ENCODE data around the gene LRMDA.

Gene LRMDA

DNA sequence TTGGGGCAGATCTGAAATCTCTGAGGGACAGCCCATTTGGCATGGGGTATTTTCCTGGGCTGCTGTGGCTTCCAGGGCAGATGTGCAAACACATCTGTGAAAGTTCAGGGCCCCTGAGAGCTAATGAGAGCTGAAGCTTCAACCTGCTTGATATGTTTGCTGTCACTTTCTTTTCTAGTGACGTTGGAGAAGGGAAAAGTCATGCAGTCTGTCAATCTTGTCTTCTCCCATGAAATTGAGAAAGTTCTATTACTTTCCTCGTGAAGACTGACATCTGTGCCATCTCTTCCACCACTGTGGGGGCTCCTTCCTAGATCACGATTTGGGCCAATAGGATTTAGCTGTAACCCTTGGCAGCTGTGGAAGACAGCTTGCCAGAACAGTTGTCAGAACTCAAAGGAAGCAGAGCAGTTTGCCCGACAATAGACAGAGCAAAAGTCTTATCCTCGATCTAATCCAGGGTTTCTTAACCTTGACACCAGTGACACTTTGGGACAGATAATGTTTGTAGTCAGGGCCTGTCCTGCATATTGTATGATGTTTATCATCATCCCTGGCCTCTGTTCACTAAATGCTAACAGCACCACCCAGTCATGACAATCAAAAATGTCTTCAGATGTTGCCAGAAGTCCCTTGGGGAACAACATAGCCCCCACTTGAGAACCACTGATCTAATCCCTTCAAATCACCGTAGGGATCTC lies 586.5 kb downstream of the LRMDA start:
- DNase-seq, result no peak

DNA sequence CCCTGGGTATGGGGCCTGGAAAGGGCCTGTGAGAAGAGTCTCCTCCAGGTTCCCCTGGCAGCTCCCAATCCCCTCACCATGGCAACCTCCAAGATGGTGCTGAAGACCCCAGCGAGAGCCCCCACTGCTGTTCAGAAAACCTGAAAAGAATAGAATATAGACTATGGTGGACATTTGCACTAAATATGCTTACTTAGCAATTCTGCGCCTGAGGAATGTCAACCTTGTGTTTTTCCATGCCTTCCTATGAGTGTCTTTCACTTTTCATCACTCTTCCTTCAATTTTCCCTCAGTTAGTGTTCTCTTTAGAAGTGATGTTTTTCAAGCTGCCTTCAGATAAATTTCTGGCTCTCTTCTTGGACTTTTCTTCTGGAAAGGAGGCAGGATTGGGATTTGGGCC lies 589.2 kb downstream of the LRMDA start:
- DNase-seq, result no peak

DNA sequence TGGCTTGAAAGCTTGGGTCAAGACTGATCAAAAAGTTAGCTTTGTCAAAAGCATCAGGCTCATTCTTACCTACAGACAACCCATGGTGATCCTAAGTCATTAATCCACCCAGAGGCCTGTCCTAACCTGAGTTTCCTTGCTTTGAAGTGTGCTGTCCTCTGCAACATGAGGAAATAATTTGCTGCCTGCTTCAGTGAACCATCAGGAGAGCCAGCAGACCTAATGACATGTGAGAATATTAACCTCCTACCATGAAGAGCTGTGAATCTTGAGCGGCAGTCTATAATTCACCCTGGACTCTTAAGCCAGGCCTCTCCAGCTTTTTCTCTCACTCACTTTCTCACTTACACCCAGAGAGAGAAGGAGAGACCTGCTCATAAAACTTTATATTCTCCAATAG lies 590.0 kb downstream of the LRMDA start:
- DNase-seq, result no peak

DNA sequence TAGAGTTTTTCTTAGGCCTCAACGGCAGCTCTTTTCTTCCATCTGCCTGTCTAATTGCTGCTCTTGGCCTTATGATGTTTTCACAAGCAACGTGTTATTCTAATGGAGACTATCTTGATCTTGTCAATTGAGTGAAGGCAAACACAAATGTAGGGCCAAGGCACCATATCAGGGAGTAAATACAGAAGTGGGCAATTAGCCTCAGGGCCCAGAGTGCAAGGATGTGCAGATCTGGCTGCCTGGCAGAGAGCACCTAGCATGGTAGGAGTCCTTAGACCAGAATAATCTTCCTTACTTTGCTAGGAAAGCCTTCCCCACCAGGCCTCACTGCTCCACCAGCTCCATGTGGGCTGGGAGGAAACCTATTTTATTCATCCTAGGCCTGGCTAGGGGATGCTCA lies 590.9 kb downstream of the LRMDA start:
- DNase-seq, result no peak

DNA sequence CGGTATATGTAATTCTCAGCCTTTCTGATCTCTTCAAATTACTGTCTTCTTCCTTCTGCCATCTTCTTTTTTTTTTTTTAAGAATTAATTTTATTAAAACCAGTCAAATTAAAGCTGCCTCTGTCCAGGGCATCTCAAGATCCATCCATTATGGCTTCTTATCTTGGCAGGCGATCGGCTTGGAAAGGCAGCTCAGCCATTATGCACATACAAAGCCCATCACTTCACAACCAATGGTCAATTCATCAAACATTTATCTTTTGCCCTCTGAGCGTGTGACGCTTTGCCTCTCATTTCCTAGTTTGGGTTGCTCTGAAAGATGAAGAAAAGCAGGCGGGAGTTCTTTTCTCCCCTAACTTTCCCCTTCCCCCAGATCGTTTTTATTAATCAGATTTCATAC lies 591.6 kb downstream of the LRMDA start:
- DNase-seq, result no peak

DNA sequence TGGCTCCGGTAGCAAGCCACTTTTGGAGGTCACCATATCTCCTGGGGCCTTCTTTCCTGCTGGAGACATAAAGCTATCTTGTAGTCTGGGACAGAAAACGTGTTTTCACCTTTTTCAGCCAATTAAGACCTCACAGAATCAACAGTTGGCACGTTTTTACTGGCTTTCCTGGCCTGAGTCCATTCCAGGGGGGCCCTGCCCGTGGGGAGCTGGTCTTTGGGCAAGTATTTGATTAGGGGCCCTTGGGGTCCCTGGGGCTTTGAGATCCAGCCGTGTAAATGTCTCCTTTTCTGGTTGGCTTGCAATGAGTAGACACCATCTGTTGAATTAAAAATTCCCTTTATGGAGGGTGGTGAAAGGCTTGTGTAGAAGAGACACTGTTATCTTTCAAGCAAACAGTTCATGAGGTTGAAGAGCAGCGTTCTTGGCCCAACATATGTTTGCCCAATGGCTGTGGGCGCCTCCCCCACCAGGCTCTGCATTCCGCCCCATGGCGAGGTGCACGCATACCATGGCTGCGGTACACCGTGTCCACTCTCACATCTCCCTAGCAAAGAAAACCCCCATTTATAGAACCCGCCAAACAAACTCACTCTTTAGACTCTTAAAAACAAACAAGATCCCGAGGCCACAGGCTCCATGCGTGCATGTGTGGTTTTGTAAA lies 593.2 kb downstream of the LRMDA start:
- no peak for DNase-seq

DNA sequence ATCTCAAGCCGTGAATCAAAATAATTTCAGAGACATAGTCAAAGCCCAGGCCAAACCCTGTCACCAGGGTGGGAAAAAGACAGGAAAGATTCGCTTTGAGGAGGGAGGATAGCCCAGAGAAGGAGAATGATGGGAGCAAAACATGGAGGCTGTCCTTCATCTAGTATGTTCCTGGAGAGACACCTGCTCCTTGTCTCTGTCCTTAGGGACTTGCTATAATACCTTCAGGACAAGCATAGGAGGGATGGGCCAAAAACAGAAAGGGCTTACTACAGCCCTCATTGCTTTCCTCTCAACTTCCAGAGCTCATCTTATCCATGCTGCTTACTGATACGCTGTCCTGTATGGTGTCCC lies 593.7 kb downstream of the LRMDA start:
- DNase-seq, result no peak

DNA sequence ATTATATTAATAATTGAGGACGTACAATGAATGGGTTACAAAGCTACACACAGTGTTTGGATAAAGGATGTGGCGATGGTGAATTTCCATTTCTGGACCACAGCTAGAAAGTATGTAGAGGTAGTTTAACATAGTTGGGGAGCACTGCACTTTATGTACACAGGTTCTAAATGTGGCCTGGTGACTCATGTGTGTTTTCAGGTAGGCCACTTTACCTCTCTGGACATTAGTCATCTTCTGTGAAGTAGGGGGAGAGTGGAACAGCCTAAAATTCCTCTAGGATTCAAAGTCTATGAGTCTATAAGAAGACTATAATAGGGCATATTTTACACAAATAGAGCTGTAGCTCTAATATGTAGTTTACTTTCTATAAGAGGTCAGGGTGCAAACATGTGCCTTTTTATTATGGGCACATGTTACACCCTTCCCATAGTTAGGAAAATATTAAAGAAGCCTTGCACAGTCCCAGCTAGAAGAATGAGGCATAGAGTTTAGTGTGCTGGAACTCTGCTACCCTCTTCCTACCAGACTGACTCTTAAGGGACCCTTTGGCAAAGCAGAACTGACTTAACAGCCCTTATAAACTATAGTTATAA lies 594.9 kb downstream of the LRMDA start:
- DNase-seq, result no peak

DNA sequence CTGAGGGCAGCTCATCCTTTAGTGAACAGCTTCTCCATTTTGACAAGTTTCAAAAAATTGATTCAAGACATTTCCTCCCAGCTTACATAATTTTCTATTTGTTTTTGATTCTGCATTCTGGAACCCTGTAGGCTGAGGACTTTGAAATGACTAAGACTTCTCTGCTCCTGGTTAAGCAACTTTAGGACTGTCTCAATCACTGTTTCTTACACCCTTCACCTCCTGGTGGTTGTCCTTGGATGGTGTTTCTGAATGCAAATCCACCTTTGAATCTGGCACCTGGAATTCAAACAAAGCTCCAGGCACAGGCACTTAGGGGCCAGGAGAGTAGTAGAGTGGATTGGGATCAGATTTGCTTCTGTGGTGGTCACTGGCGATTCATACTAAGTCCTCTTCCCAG lies 595.5 kb downstream of the LRMDA start:
- no peak for DNase-seq

DNA sequence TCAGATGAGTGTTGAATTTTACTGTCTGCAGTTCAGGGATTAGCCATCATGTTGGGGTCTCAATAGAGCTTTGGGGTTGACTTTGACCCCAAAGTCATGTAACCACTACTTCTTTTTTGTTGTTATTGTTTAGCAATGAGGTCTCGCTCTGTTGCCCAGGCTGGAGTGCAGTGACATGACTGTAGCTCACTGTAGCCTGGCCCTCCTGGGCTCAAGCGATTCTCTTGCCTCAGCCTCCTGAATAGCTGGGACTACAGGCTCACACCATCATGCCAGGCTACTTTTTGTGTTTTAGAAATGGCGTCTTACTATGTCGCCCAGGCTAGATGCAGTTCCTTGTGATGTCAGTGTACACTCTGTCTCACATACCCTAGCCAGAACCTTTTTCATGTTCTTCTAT lies 598.4 kb downstream of the LRMDA start:
- no peak for DNase-seq

DNA sequence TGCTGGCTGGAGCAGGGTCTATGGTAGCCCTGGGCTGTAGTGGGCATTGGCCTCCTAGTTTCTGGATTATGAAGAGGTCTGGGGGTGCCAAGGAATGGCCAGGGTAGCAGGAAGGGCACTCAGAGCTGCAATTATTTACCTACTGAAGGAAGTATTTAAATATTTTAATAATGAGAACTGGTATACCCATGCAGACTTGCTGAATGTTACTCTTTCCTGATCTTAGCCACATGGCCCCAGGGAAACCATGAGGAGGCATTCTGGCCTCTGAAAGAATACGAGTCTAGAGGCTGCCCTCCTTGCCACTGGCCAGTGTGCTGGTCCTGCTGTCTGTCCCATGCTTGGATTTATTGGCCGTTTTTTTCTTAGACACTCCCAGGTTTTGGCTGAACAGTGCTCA lies 599.7 kb downstream of the LRMDA start:
- DNase-seq, result no peak

DNA sequence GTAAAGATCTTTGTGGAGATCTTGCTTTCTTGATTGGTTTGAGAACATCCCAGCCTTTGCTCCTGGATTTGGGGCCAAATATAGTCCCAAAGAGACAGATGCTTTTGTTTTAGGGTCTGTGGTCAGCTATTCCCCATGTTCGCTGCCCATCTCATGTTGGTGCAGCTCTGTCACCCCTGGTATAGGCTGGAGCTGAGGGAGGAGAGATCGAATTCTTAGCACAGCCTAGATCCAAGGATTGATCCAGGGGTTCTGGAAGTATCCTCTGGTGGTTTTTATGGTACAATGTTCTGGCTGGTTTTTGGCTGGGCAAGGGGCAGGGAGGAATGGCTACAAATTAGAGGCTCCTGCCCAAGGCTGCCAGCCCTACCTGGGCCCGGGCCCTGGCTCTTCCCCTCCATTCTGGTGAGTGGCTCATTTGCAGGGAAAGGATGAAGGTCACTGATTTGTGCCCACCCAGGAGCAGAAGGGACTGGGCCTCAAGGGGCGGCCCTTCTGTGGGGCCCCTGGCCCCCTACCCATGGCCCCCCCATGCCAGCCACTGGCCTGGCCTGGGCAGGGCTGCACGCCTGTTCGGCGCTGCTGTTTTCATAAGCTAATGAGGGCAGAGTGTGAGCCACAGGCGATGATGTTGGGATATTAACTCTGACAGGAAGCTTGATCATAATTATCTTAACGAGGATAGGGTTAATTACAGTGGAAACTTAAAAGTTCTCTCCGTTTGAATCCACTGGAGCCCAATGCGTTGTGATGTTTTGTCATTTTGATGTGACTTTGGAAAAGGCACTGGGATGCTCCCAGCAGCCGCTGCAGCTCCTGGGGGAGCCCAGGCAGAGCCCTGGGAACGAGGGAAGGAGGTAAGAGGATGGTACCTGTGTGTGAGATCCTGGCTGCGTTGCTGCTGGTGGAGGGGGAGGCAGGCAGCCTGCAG lies 600.6 kb downstream of the LRMDA start:
- no peak for DNase-seq

DNA sequence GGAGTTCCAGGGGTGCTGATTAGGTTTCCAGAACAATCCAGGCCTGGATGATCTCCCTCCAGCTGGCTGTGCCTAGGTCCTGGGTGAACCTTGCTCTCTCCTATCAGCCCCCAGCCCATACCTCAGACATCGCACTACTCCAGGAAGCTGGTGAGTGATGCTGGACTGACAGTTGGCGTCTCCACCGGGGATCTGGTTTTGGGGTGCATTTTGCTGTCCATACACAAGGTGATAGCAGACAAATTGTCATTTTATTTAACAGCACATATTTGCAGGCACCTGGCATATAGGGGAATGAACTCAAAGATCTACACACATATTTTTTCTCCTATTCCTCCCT lies 601.2 kb downstream of the LRMDA start:
- DNase-seq, result no peak

DNA sequence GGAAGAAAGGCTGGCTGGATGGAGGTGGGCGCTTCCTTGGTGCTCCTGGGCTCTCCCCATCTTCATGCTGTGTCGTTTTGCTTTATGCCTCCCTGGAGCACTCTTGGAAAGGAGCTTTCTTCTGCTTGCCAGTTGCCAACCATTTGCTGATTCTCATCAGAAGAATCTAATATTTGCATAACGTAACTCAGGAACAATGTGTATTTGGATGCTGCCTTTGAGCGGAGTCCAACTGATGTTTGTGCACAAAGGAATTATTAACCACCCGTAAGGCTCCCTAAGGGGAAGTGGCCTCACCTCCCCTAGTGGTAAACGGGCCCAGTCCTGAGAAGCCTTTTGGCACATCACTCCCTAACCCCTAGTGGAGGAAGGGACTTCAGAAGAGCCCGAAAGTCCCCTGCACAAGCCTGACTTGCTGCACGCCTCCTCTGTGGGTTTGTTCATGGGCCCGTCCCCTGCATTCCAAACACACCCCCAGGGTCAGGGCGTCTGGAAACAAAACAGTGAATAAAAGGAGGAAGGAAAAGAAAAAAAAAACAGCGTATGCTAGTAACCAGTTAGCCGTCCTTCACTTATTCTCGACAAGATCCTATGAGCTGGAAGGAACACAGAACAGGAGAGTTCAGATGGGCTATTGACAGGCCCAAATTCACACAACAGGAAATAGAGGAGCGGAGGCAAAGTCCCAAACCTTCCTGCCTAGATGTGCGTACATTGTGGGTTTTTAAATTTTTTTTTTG lies 602.2 kb downstream of the LRMDA start:
- DNase-seq, result peak; percentile 61

DNA sequence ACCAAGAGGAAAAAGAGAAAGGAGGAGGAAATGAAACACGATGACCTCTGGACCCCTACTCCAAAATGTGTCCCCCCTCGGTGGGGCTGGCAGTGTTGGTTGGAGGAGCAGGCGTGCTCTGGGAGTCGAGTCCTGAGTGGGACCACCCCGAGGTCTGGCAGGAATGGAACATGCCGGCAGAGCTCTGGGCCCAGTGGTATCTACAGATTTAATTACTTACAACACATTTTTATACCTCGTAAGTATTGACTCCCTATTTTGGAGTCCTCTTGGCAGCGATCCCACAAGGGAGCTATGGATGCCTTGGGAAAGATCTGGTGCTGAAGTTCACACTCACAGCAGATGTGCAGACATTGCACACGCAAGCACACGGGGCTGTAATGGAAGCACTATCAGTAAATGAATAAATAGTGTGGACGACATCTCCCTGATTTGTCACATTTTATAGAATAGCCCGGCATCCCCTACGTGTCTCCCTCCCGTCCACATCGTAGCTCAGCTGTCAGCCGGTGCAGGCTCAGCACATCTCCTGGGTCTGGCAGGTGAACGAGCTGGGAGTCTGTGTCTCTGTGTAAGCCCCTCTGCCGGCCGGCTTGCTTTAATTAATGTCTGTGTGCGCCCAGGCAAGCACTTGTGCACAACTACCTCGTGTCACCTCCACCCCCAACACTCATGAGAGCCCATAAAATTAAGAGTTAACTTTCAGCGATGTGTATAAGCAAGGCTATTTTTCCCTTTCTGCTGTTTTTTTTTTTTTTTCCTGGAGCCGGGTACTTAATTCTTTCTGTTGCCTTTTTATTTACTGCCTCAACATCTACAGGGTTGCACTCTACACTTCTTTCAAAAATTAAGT lies 603.2 kb downstream of the LRMDA start:
- DNase-seq, result no peak

DNA sequence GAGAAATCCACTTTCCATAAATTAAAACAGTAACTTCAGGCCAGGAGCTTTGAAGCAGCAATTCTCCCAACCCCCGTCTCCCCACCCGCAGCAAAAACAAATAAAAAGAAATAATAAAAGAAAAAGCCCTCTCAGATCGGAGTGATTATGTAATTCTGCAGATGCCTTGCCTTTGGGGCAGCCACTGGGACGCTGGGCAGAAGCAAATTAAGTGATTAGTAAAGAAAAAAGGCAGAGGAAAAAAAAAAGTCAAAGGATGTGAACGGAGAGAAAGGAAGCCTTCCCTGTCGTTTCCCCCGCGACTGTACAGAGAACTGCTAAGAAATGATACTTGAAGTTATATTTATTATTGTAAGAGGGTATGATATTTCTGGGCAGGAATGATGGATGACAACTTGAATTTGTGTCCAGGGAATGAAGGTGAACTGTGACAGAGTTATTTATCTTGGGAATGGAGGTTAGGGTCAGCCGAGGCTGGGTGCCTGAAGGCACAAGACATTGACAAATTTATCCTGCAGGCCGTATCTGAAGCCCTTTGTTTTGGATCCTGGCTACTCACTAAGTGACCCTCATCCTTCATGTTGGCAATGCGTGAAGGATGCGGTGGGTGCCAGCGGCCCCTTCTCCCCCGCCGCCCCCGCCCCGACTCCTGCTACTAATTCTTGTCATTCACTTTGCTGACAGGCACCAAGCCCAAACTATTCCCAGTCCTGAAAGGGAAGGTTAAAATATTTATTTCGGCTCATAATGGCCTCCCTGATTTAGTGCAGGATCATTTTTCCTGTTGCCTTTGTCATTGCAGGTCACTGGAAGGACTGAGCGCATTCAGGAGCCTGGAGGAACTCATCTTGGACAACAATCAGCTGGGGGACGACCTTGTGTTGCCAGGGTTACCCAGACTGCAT lies 604.0 kb downstream of the LRMDA start:
- no peak for DNase-seq

DNA sequence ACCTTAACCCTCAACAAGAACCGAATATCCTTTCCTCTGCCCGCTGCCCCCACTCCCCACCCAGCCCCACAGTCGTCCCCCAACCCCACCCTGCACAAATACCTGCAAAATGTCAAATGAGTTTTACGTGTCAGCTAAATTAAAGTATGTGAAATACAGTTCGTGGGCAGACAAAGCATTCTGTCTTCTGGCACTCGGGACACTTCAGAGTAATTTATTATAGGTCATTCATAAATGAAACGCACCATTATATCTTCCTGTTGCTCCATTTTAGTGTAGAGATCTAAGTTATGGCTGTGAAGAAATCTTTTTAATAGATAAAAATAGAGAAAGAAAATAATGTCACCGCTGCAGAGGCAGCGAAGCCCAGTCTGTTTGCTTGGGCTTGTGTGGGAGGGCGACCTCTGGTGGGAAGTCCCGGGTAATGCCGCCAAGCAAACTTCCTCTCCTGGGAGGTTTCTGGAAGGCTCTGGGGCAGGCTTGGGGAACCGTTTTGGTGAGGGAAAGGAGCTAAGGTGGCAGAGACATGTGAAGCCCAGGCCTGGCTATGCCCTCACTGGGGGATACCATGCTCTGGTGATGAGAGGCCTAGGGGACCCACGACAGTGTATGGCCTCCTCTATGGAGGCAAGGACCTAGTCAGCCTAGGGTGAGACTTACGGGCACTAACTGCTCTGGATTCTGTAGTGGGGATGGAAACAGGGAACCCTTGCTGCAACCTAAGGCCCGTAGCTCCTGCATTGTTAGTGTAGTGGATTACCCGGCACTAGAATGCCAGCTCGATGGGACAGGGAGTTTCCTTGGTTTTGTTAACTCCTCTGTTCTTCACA lies 604.9 kb downstream of the LRMDA start:
- DNase-seq, result no peak

DNA sequence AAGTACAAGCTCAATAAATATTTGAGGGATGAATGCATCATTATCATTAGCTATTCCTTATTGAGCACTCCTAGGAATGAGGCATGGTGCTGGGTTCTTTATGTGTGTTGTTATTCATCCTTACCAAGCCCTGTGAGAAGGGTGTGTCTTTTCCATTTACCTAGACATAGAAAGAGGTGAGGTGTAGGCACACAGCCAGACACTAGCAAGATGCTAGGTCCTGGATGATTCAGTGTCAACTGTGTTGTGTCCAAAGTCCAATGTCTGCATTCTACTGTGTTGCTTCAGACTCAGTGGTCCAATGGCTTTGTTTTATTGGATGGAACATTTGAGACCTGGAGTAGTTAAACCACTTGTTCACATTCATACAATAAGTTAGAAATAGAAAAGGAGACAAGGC lies 605.5 kb downstream of the LRMDA start:
- no peak for DNase-seq

DNA sequence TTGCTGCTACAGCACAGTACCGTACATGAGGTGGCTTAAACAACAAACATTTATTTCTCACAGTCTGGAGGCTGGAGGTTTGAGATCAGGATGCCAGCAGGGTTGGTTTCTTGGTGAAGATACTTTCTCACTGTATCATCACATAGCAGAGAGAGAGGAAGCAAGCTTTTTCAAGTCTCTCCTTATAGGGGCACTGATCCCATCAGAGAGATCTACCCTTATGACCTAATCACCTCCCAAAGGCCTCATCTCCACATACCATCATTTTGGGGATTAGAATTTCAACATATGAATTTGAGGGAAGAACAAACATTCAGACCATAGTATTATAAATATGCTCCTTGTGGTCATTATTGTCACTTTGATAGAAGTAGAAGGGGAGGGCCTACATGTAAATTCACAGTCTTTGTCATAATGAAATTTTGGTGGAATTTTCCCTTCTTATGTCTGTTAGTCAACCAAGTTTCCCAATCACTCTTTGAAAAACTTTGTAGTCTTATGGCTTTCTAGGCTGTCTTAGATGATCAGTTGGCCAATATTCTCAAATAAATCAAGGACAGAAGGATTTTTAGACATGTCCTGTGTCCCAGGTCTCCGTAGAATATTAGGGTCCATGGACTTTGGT lies 606.2 kb downstream of the LRMDA start:
- DNase-seq, result no peak

Data from NCI-H1048 (cell line).